DOHH2 (cell line): Measurements from ENCODE around the gene EHMT1.

Experiments
- H3F3A ChIP-seq: fragments of 200-600 bp; sonication (generic), shearing (Covaris generic); 2 replicates; pipeline ENCODE4 v1.6.0; 2016; ENCODE audit warnings: antibody characterized with exemption, mild to moderate bottlenecking; ENCODE audit not compliant: control insufficient read depth, insufficient read depth
- H3K27ac ChIP-seq: fragments of 200-600 bp; sonication (generic); 2 replicates; pipeline ENCODE4 v1.5.1; 2014; ENCODE audit warnings: low read depth, mild to moderate bottlenecking, low read length, moderate library complexity
- H3K27me3 ChIP-seq: fragments of 200-600 bp; sonication (generic); 2 replicates; pipeline ENCODE4 v1.6.1; 2014; ENCODE audit warnings: mild to moderate bottlenecking, low read length, mixed read lengths; ENCODE audit not compliant: control insufficient read depth
- H3K36me3 ChIP-seq: fragments of 200-600 bp; sonication (generic); 2 replicates; pipeline ENCODE4 v1.6.1; 2014; ENCODE audit warnings: mild to moderate bottlenecking, low read length, moderate library complexity, mixed read lengths; ENCODE audit not compliant: control insufficient read depth
- H3K4me1 ChIP-seq: fragments of 200-600 bp; sonication (generic); 2 replicates; pipeline ENCODE4 v1.6.1; 2014; ENCODE audit warnings: mild to moderate bottlenecking, low read length, mixed read lengths; ENCODE audit not compliant: control insufficient read depth
- H3K4me2 ChIP-seq: fragments of 200-600 bp; sonication (generic); 2 replicates; pipeline ENCODE4 v1.6.0; 2014; ENCODE audit warnings: mild to moderate bottlenecking, low read length, moderate library complexity
- H3K4me3 ChIP-seq: fragments of 200-600 bp; sonication (generic); 2 replicates; pipeline ENCODE4 v1.5.1; 2014; ENCODE audit warnings: mild to moderate bottlenecking, low read length, mixed read lengths
- H3K79me2 ChIP-seq: fragments of 200-600 bp; sonication (generic); 2 replicates; pipeline ENCODE4 v1.6.1; 2014; ENCODE audit warnings: mild to moderate bottlenecking, low read length, mixed read lengths; ENCODE audit not compliant: control insufficient read depth
- H3K9me2 ChIP-seq: fragments of 200-600 bp; sonication (generic); replicated peaks from 2 replicates; pipeline ENCODE4 v1.6.1; 2014; ENCODE audit warnings: mild to moderate bottlenecking, low read length, mixed read lengths; ENCODE audit not compliant: control insufficient read depth
- H3K9me3 ChIP-seq: fragments of 200-600 bp; sonication (generic); 2 replicates; pipeline ENCODE4 v1.6.1; 2014; ENCODE audit warnings: antibody characterized with exemption, low read length, mixed read lengths; ENCODE audit not compliant: control insufficient read depth, insufficient read depth
- H4K20me1 ChIP-seq: fragments of 200-600 bp; sonication (generic); 2 replicates; pipeline ENCODE4 v1.6.0; 2014; ENCODE audit warnings: low read depth, mild to moderate bottlenecking, antibody characterized with exemption, low read length, moderate library complexity; ENCODE audit not compliant: control insufficient read depth, insufficient read depth
- CTCF ChIP-seq: fragments of 200-600 bp; sonication (generic); IDR thresholded peaks from one replicate; pipeline ENCODE4 v1.5.1; 2014; ENCODE audit warnings: antibody characterized with exemption, mild to moderate bottlenecking, low read depth, low read length; ENCODE audit not compliant: poor library complexity, severe bottlenecking
- EZH2phosphoT487 ChIP-seq: fragments of 200-600 bp; sonication (generic); IDR thresholded peaks from 2 replicates; pipeline ENCODE4 v1.6.1; 2017; ENCODE audit warnings: borderline replicate concordance, mild to moderate bottlenecking, antibody characterized with exemption, low read length, moderate library complexity, mixed read lengths

The EHMT1 gene

GRCh38 chr9:137815256-137816255 lies 196.8 kb downstream of the EHMT1 start:
- Histone ChIP-seq H3K9me2 (no peaks in the 10 kb centered on the region), H3K4me3 (no peak overlapping the region), H3K4me2 (no peak overlapping the region), H3K27ac (no peak overlapping the region), H3K27me3 (no peaks in the 10 kb centered on the region), H3F3A (no peaks in the 10 kb centered on the region), H3K4me1 (no peaks in the 10 kb centered on the region), H4K20me1 (no peaks in the 10 kb centered on the region), H3K9me3 (no peaks in the 10 kb centered on the region), H3K36me3 (peaks cover 79% of the 10 kb centered on the region), H3K79me2 (peaks cover 4% of the 10 kb centered on the region; the same call in 1 of the 2 replicates)
- TF ChIP-seq CTCF (no peak), EZH2phosphoT487 (no peak)

- H4K20me1 ChIP-seq, result no peaks in the 10 kb centered on the region
- peaks cover 6% of the 10 kb centered on the region for H3K79me2 ChIP-seq
- peaks cover 79% of the 10 kb centered on the region for H3K36me3 ChIP-seq
- H3K9me2 ChIP-seq, result no peaks in the 10 kb centered on the region
- no peak overlapping the region for H3K4me3 ChIP-seq
- H3F3A ChIP-seq, result no peaks in the 10 kb centered on the region
- TF ChIP-seq EZH2phosphoT487, result no peak
- TF ChIP-seq CTCF, result no peak
- no peak overlapping the region for H3K27ac ChIP-seq
- no peaks in the 10 kb centered on the region for H3K27me3 ChIP-seq
- no peak overlapping the region for H3K4me2 ChIP-seq
- no peaks in the 10 kb centered on the region for H3K9me3 ChIP-seq
- H3K4me1 ChIP-seq, result no peaks in the 10 kb centered on the region
These were observed 197.9 kb downstream of the EHMT1 start for GRCh38 chr9:137816531-137817235.

GRCh38 chr9:137817236-137818200 lies 198.7 kb downstream of the EHMT1 start:
- H3K36me3 ChIP-seq, result peaks cover 78% of the 10 kb centered on the region
- no peaks in the 10 kb centered on the region for H3K9me2 ChIP-seq
- no peaks in the 10 kb centered on the region for H3F3A ChIP-seq
- TF ChIP-seq CTCF, result no peak
- no peaks in the 10 kb centered on the region for H3K27me3 ChIP-seq
- H3K4me1 ChIP-seq, result no peaks in the 10 kb centered on the region
- H4K20me1 ChIP-seq, result no peaks in the 10 kb centered on the region
- no peaks in the 10 kb centered on the region for H3K9me3 ChIP-seq
- peaks cover 13% of the 10 kb centered on the region for H3K79me2 ChIP-seq
- H3K4me2 ChIP-seq, result no peak overlapping the region
- no peak overlapping the region for H3K27ac ChIP-seq
- no peak overlapping the region for H3K4me3 ChIP-seq
